ENCODE data around the gene SACM1L.

DNA sequence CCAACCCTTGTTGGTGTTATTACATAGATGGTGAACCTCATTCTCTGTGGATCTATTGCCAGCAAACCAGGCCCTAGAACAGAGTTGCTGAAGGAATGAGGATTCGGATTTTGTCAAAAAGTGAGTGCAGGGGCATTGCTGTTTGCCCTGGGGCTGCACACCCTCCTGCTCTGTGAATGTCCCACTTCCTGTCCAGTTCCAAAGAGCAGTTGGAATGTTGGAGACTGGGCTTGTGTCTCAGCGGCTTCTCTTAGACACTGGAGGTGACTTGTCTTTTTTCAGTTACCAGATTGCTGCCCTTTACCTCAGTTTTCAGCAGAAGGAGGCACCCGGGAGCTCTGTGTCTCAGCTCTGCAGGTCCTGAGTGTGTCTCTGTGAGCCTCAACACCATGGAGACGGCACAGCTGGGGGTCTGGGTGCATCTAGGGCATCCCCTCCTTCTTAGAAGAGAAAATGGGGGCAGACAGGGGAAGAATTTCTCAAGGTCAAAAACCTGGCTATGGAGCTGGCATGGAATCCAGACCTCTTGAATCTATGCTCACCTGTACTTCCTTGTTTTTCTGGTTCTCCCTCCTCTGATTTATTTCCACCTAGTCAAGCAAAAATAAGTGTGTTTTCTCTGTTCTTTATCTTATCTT is 48.4 kb upstream of the SACM1L start:
- no peak for TF ChIP-seq JUND (IDR thresholded peaks at IDR 0.05)
- TF ChIP-seq, protein P1, sequence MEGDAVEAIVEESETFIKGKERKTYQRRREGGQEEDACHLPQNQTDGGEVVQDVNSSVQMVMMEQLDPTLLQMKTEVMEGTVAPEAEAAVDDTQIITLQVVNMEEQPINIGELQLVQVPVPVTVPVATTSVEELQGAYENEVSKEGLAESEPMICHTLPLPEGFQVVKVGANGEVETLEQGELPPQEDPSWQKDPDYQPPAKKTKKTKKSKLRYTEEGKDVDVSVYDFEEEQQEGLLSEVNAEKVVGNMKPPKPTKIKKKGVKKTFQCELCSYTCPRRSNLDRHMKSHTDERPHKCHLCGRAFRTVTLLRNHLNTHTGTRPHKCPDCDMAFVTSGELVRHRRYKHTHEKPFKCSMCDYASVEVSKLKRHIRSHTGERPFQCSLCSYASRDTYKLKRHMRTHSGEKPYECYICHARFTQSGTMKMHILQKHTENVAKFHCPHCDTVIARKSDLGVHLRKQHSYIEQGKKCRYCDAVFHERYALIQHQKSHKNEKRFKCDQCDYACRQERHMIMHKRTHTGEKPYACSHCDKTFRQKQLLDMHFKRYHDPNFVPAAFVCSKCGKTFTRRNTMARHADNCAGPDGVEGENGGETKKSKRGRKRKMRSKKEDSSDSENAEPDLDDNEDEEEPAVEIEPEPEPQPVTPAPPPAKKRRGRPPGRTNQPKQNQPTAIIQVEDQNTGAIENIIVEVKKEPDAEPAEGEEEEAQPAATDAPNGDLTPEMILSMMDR (IDR thresholded peaks at IDR 0.05; ENCODE audit: low read depth, low read length, missing input control) = no peak
- TF ChIP-seq TAF1 (conservative IDR thresholded peaks at IDR 0.05) = no peak
- no peak for TF ChIP-seq GABPA (IDR thresholded peaks at IDR 0.05 in 1 of 2, conservative IDR thresholded peaks at IDR 0.05 in 1 of 2)
- TF ChIP-seq, protein P2, sequence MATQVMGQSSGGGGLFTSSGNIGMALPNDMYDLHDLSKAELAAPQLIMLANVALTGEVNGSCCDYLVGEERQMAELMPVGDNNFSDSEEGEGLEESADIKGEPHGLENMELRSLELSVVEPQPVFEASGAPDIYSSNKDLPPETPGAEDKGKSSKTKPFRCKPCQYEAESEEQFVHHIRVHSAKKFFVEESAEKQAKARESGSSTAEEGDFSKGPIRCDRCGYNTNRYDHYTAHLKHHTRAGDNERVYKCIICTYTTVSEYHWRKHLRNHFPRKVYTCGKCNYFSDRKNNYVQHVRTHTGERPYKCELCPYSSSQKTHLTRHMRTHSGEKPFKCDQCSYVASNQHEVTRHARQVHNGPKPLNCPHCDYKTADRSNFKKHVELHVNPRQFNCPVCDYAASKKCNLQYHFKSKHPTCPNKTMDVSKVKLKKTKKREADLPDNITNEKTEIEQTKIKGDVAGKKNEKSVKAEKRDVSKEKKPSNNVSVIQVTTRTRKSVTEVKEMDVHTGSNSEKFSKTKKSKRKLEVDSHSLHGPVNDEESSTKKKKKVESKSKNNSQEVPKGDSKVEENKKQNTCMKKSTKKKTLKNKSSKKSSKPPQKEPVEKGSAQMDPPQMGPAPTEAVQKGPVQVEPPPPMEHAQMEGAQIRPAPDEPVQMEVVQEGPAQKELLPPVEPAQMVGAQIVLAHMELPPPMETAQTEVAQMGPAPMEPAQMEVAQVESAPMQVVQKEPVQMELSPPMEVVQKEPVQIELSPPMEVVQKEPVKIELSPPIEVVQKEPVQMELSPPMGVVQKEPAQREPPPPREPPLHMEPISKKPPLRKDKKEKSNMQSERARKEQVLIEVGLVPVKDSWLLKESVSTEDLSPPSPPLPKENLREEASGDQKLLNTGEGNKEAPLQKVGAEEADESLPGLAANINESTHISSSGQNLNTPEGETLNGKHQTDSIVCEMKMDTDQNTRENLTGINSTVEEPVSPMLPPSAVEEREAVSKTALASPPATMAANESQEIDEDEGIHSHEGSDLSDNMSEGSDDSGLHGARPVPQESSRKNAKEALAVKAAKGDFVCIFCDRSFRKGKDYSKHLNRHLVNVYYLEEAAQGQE (IDR thresholded peaks at IDR 0.05) = no peak
- no peak for TF ChIP-seq NR2F2 (IDR thresholded peaks at IDR 0.05)
- TF ChIP-seq FOXA1 (IDR thresholded peaks at IDR 0.05) = no peak
- no peak for TF ChIP-seq YY1 (IDR thresholded peaks at IDR 0.05)
- TF ChIP-seq, protein P3, sequence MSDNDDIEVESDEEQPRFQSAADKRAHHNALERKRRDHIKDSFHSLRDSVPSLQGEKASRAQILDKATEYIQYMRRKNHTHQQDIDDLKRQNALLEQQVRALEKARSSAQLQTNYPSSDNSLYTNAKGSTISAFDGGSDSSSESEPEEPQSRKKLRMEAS (IDR thresholded peaks at IDR 0.05) = no peak

Measured in liver (tissue), 3 donors.